Kidney capillary endothelial cell (primary cell): ENCODE measurements around the gene PTPRD.

Experiments
- DNase-seq: peaks from one replicate; pipeline ENCODE4 v3.0.0-alpha.2; 2018; ENCODE audit warnings: low spot score

Gene PTPRD

GRCh38 chr9:8766096-8766495 lies 1846.7 kb downstream of the PTPRD start:
- no peak for DNase-seq

GRCh38 chr9:8764051-8764450 lies 1848.8 kb downstream of the PTPRD start:
- no peak for DNase-seq

- no peak for DNase-seq
Measured at GRCh38 chr9:8762479-8763085, 1850.2 kb downstream of the PTPRD start.

GRCh38 chr9:8760000-8760767 lies 1852.6 kb downstream of the PTPRD start:
- DNase-seq = no peak

- DNase-seq = no peak
Measured at GRCh38 chr9:8757881-8758280, 1854.9 kb downstream of the PTPRD start.

GRCh38 chr9:8754751-8755150 lies 1858.1 kb downstream of the PTPRD start:
- no peak for DNase-seq

- no peak for DNase-seq
Measured at GRCh38 chr9:8751406-8751930, 1861.3 kb downstream of the PTPRD start.

- no peak for DNase-seq
Measured at GRCh38 chr9:8750639-8751051, 1862.2 kb downstream of the PTPRD start.

GRCh38 chr9:8745347-8745746 lies 1867.5 kb downstream of the PTPRD start:
- DNase-seq = no peak

GRCh38 chr9:8738945-8739344 lies 1873.9 kb downstream of the PTPRD start:
- DNase-seq = no peak

GRCh38 chr9:8736805-8737204 lies 1876.0 kb downstream of the PTPRD start:
- no peak for DNase-seq

GRCh38 chr9:8734760-8735159 lies 1878.0 kb downstream of the PTPRD start:
- DNase-seq = no peak

- DNase-seq = peak; percentile 22
Measured at GRCh38 chr9:8733131-8733954, 1879.5 kb downstream of the PTPRD start.

GRCh38 chr9:8732367-8733075 lies 1880.3 kb downstream of the PTPRD start:
- no peak for DNase-seq

GRCh38 chr9:8730618-8731017 lies 1882.2 kb downstream of the PTPRD start:
- DNase-seq = no peak

GRCh38 chr9:8728910-8729309 lies 1883.9 kb downstream of the PTPRD start:
- no peak for DNase-seq

GRCh38 chr9:8727191-8727590 lies 1885.6 kb downstream of the PTPRD start:
- DNase-seq = no peak

GRCh38 chr9:8726692-8727091 lies 1886.1 kb downstream of the PTPRD start:
- no peak for DNase-seq

GRCh38 chr9:8725635-8726034 lies 1887.2 kb downstream of the PTPRD start:
- DNase-seq = no peak

- no peak for DNase-seq
Measured at GRCh38 chr9:8724284-8725018, 1888.4 kb downstream of the PTPRD start.

- no peak for DNase-seq
Measured at GRCh38 chr9:8723195-8723594, 1889.6 kb downstream of the PTPRD start.
